Left ventricle myocardium inferior (tissue), 1 donor: ENCODE data around the gene MAGEB4. TPM values are rescaled to one million over a fixed set of nuclear protein-coding genes. Genes with fewer than 3 reads are reported as not detected.
A peak's percentile ranks its signal among the peaks of the same experiment; 100 is the strongest.

Experiments
- DNase-seq: peaks from one replicate; pipeline ENCODE4 v3.0.0-alpha.2; 2020
- H3K27ac ChIP-seq: fragments of 200-600 bp; replicated peaks from 2 replicates; pipeline ENCODE4 v1.8.0; 2021
- H3K27me3 ChIP-seq: fragments of 200-600 bp; 2 replicates; pipeline ENCODE4 v1.8.0; 2021; ENCODE audit warnings: low read depth
- H3K36me3 ChIP-seq: fragments of 200-600 bp; 2 replicates; pipeline ENCODE4 v1.8.0; 2021
- H3K4me1 ChIP-seq: fragments of 200-600 bp; 2 replicates; pipeline ENCODE4 v1.8.0; 2021
- H3K4me3 ChIP-seq: fragments of 200-600 bp; 2 replicates; pipeline ENCODE4 v1.8.0; 2021; ENCODE audit warnings: mild to moderate bottlenecking, moderate library complexity
- H3K9me3 ChIP-seq: fragments of 200-600 bp; replicated peaks from 2 replicates; pipeline ENCODE4 v1.8.0; 2021
- intact Hi-C: fragments of 100-400 bp; cut with micrococcal nuclease; formaldehyde crosslinking; loops from one replicate; pipeline ENCODE4 v1.11.0; 2022
- total RNA-seq: library from RNA; stranded (reverse); fragmentation: NEBNext Ultra II Directional; extraction: Animal tissue kit (Norgen Biotek cat#: 25700); gene quantifications from one replicate; pipeline ENCODE4 v1.2.1, GENCODE V29; 2021
- TF ChIP-seq, protein P1 (sequence below): fragments of 200-600 bp; IDR thresholded peaks from 2 replicates; pipeline ENCODE4 v1.8.0; 2021; ENCODE audit warnings: antibody characterized with exemption, mild to moderate bottlenecking, borderline replicate concordance
- donor health status: DM: no; HTN: yes; CAD: no; lungs with severe emphysema.

Gene MAGEB4
- total RNA-seq, 1 donor from 2014 or later, result not detected

DNA sequence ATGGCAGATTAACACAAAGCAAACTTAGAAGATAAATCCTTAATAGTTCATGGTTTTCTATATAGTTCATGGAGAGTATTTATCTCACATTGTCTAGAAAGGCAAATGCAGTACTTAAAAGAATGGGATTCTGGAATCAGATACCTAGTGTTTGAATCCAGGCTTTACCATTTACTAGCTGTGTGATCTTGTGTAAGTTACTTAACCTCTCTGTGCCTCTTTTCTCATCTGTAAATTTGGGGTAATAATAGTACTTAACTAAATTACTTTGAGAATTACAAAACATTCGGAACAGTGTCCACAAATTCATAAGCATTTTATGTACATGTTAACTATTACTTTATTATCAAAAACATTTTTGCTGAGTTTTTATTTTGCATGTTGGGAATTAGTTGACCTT, 21.0 kb downstream of the MAGEB4 start:
- no peaks in the 10 kb centered on the region for H3K9me3 ChIP-seq
- no peaks in the 10 kb centered on the region for H3K36me3 ChIP-seq
- no peaks in the 10 kb centered on the region for H3K4me1 ChIP-seq
- TF ChIP-seq, protein P1, sequence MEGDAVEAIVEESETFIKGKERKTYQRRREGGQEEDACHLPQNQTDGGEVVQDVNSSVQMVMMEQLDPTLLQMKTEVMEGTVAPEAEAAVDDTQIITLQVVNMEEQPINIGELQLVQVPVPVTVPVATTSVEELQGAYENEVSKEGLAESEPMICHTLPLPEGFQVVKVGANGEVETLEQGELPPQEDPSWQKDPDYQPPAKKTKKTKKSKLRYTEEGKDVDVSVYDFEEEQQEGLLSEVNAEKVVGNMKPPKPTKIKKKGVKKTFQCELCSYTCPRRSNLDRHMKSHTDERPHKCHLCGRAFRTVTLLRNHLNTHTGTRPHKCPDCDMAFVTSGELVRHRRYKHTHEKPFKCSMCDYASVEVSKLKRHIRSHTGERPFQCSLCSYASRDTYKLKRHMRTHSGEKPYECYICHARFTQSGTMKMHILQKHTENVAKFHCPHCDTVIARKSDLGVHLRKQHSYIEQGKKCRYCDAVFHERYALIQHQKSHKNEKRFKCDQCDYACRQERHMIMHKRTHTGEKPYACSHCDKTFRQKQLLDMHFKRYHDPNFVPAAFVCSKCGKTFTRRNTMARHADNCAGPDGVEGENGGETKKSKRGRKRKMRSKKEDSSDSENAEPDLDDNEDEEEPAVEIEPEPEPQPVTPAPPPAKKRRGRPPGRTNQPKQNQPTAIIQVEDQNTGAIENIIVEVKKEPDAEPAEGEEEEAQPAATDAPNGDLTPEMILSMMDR, result no peak
- no peak overlapping the region for H3K27ac ChIP-seq
- DNase-seq, result no peak
- H3K4me3 ChIP-seq, result no peak overlapping the region
- no peaks in the 10 kb centered on the region for H3K27me3 ChIP-seq
- intact Hi-C loops, result no loop called here

DNA sequence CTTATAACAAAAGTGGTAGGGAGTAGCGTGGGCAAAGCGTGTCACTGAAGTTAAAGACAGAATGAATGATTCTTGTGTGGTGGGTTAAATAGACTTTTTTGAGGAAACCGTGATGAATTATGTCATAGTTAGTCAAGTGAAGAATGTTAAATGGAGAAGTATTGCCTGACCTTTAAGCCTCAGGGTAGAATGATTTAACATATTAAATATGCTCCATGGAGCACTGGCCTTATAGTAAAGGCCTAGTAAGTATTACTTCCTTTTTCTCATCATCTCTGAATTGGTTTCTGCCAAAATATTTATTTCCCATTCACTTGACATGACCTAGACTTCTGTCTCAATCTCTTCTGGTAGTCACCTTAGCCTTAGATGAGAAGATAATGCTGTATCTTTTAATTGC, 28.8 kb downstream of the MAGEB4 start:
- TF ChIP-seq, protein P1, result no peak
- Histone ChIP-seq H3K4me3 (no peak overlapping the region), H3K36me3 (no peaks in the 10 kb centered on the region), H3K27ac (no peak overlapping the region), H3K9me3 (no peaks in the 10 kb centered on the region), H3K27me3 (no peaks in the 10 kb centered on the region), H3K4me1 (no peaks in the 10 kb centered on the region)
- intact Hi-C loops, result no loop called here
- DNase-seq, result no peak

DNA sequence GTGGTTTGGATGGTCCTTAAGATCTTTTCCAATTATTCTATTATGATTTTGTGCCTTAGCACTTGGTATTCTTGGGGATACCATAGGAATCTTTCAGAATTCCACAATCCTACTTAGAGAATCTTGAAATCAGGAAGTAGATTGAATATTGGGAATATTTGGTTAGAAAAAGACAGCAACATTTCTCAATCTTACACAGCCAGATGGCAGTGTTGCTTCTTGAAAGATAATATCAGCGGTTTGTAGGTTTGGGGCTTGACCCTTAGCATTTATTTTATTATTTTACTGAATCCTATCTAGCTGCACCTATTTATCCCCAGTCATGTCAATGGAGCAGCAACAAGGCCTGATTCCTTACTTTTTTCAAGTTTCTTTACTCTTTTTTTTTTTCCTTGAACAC, 33.7 kb downstream of the MAGEB4 start:
- TF ChIP-seq, protein P1, result peak; percentile 20
- Histone ChIP-seq H3K4me1 (no peaks in the 10 kb centered on the region), H3K9me3 (no peaks in the 10 kb centered on the region), H3K27ac (no peak overlapping the region), H3K4me3 (no peak overlapping the region), H3K36me3 (no peaks in the 10 kb centered on the region), H3K27me3 (no peaks in the 10 kb centered on the region)
- no peak for DNase-seq
- intact Hi-C loops, result no loop called here

DNA sequence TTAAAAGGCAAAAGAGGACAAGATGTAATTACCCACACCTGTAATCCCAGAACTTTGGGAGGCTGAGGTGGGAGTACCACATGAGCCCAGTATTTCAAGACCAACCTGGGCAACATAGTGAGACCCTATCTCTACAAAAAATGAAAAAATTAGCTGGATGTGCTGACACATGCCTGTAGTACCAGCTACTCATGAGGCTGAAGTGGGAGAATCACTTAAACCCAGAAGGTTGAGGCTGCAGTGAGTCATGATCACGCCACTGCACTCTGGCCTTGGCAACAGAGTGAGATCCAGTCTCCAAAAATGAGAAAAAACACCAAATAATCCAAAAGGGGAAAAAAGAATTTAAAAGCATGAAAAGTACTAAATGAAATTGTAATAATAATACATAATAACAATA, 36.6 kb downstream of the MAGEB4 start:
- H3K9me3 ChIP-seq, result no peaks in the 10 kb centered on the region
- H3K27ac ChIP-seq, result no peak overlapping the region
- TF ChIP-seq, protein P1, result no peak
- no peak for DNase-seq
- no peaks in the 10 kb centered on the region for H3K4me1 ChIP-seq
- H3K4me3 ChIP-seq, result no peak overlapping the region
- H3K36me3 ChIP-seq, result no peaks in the 10 kb centered on the region
- no peaks in the 10 kb centered on the region for H3K27me3 ChIP-seq
- intact Hi-C loops, result no loop called here

DNA sequence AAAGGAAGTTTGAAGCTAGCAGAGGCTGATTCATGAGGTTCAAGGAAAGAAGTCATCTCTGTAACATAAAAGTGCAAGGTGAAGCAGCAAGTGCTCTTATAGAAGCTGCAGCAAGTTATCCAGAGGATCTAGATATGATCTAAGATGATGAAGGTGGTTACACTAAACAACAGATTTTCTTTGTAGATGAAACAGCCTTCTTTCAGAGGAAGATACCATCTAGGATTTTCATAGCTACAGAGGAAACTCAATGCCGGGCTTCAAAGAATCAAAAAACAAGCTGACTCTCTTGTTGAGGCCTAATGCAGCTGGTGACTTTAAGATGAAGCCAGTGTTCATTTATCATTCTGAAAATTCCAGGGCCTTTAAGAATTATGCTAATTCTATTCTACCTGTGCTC, 38.6 kb downstream of the MAGEB4 start:
- no peak overlapping the region for H3K27ac ChIP-seq
- intact Hi-C loops, result no loop called here
- no peaks in the 10 kb centered on the region for H3K4me1 ChIP-seq
- TF ChIP-seq, protein P1, result no peak
- DNase-seq, result no peak
- H3K36me3 ChIP-seq, result no peaks in the 10 kb centered on the region
- H3K27me3 ChIP-seq, result no peaks in the 10 kb centered on the region
- H3K9me3 ChIP-seq, result no peaks in the 10 kb centered on the region
- no peak overlapping the region for H3K4me3 ChIP-seq

DNA sequence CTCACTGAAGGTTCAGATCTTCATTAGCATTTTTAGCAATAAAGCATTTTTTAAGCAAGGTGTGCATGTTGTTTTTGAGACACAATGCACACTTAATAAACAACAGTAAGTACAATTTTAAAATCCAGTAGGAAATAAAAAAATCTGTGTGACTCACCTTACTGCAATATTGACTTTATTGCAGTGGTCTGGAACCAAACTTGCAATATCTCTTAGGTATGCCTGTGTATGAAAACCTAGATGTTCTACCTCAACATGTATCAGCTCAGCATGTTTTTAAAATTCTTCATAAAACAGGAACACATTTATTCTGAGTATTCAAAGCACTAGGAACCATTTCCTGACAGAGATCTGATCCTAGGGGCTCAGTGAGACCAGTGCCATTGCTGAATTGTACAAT, 40.7 kb downstream of the MAGEB4 start:
- no peaks in the 10 kb centered on the region for H3K36me3 ChIP-seq

More for the DNA sequence above, 40.7 kb downstream of the MAGEB4 start:
- intact Hi-C loops, result no loop called here
- Histone ChIP-seq H3K4me1 (no peaks in the 10 kb centered on the region), H3K4me3 (no peak overlapping the region), H3K27me3 (no peaks in the 10 kb centered on the region), H3K27ac (no peak overlapping the region), H3K9me3 (no peaks in the 10 kb centered on the region)
- no peak for DNase-seq
- TF ChIP-seq, protein P1, result no peak
